Measurements from ENCODE around the gene ANKMY1.

The ANKMY1 gene

DNA sequence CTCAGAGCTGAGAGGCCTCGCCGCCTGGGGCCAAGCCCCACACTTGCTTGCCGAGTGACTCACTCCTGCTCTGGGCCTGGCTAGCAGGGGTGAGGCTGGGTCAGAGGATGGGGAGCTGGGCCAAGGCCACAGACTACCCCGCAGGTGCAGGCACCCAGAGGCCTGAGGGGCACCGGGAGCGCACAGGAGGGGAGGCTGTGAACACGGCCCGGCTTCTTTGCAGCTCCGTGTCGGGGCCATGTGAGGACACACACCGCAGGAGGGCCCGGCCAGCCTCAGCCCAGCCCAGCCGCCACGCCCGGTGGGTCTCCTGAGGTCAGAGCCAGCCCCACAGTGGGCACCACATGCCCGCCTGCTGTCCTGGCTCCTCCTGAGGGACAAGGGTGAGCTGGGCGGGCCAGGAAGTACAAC, 113.9 kb downstream of the ANKMY1 start:
- TF ChIP-seq CTCF (IDR thresholded peaks at IDR 0.05; ENCODE audit: low read depth, low read length): no peak
- TF ChIP-seq, protein P1, sequence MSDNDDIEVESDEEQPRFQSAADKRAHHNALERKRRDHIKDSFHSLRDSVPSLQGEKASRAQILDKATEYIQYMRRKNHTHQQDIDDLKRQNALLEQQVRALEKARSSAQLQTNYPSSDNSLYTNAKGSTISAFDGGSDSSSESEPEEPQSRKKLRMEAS (IDR thresholded peaks at IDR 0.05; ENCODE audit: low read depth, low read length): no peak
- no peak for TF ChIP-seq MYC (IDR thresholded peaks at IDR 0.05; ENCODE audit: low read depth, low read length)
- TF ChIP-seq POLR2A (IDR thresholded peaks at IDR 0.05; ENCODE audit: extremely low read depth, insufficient read length): no peak
- no peak for DNase-seq (ENCODE audit: low read depth)
- no peak overlapping the region for H3K4me3 ChIP-seq (ENCODE audit: low read depth, low read length)

DNA sequence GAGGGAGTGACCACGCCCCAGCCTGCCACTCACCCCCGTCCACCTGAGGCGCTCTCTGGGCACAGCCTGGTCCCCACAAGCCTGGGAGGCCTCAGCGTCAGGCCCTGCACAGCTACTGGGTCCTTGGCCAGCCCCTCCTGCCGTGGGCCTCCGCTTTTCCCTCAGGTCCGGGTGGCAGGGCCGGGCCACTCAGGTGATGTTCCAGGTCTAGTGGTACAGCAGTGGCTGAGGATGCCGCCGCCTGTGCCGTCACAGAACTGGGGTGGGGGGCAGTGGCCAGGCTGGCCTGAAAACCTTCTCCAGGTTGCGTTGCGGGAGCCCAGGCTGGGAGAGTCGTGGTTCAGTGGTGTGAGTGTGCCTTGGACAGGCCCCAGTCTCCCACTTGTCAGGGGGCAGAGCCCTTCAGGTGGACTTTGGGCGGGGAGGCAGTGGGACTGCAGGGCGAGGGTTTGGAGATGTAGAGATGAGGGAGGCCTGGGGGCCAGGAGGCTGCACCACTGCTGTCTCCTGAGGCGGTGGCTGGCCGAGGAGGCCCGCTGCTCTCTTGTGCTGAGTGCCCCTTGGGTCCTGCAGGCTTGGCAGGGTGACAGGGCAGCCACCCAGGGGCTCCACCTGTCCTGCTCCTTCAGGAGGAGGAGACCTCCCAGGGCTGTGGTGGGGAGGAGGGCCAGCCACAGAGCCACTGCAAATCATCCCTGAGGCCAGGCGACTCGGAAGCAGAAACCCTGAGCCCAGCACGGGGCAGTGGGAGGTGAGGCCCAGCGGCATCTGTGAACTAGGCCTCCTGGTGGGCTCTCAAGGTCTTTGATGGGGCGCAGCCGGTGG, 114.7 kb downstream of the ANKMY1 start:
- no peak overlapping the region for H3K4me3 ChIP-seq (ENCODE audit: low read depth, low read length)
- TF ChIP-seq MYC (IDR thresholded peaks at IDR 0.05; ENCODE audit: low read depth, low read length) (no peak), CTCF (IDR thresholded peaks at IDR 0.05; ENCODE audit: low read depth, low read length) (no peak), POLR2A (IDR thresholded peaks at IDR 0.05; ENCODE audit: extremely low read depth, insufficient read length) (no peak)
- TF ChIP-seq, protein P1 (IDR thresholded peaks at IDR 0.05; ENCODE audit: low read depth, low read length): no peak
- DNase-seq (ENCODE audit: low read depth): no peak

GRCh38 chr2:240441993-240442411, 115.8 kb downstream of the ANKMY1 start:
- TF ChIP-seq, protein P1 (IDR thresholded peaks at IDR 0.05; ENCODE audit: low read depth, low read length): no peak
- no peak for DNase-seq (ENCODE audit: low read depth)

GRCh38 chr2:240441326-240441992, 116.3 kb downstream of the ANKMY1 start:
- no peak for DNase-seq (ENCODE audit: low read depth)
- no peak for TF ChIP-seq MYC (IDR thresholded peaks at IDR 0.05; ENCODE audit: low read depth, low read length)
- no peak for TF ChIP-seq CTCF (IDR thresholded peaks at IDR 0.05; ENCODE audit: low read depth, low read length)
- TF ChIP-seq, protein P1 (IDR thresholded peaks at IDR 0.05; ENCODE audit: low read depth, low read length): no peak
- no peak overlapping the region for H3K4me3 ChIP-seq (ENCODE audit: low read depth, low read length)

More at GRCh38 chr2:240441993-240442411, 115.8 kb downstream of the ANKMY1 start:
- no peak overlapping the region for H3K4me3 ChIP-seq (ENCODE audit: low read depth, low read length)

GRCh38 chr2:240440704-240441320, 117.0 kb downstream of the ANKMY1 start:
- no peak for DNase-seq (ENCODE audit: low read depth)
- H3K4me3 ChIP-seq (ENCODE audit: low read depth, low read length): no peak overlapping the region
- TF ChIP-seq, protein P1 (IDR thresholded peaks at IDR 0.05; ENCODE audit: low read depth, low read length): no peak
- no peak for TF ChIP-seq MYC (IDR thresholded peaks at IDR 0.05; ENCODE audit: low read depth, low read length)
- TF ChIP-seq CTCF (IDR thresholded peaks at IDR 0.05; ENCODE audit: low read depth, low read length): no peak
- TF ChIP-seq POLR2A (IDR thresholded peaks at IDR 0.05; ENCODE audit: extremely low read depth, insufficient read length): no peak

GRCh38 chr2:240440251-240440650, 117.5 kb downstream of the ANKMY1 start:
- H3K4me3 ChIP-seq (ENCODE audit: low read depth, low read length): no peak overlapping the region
- no peak for DNase-seq (ENCODE audit: low read depth)
- TF ChIP-seq CTCF (IDR thresholded peaks at IDR 0.05; ENCODE audit: low read depth, low read length) (no peak), MYC (IDR thresholded peaks at IDR 0.05; ENCODE audit: low read depth, low read length) (no peak), POLR2A (IDR thresholded peaks at IDR 0.05; ENCODE audit: extremely low read depth, insufficient read length) (no peak)
- TF ChIP-seq, protein P1 (IDR thresholded peaks at IDR 0.05; ENCODE audit: low read depth, low read length): no peak

All from NB4 (cell line).